ENCODE measurements around the gene TRIML2. TPM values are rescaled to one million over a fixed set of nuclear protein-coding genes. Genes with fewer than 3 reads are reported as not detected.

Gene TRIML2
- polyA plus RNA-seq, 2 of the 4 experiments (the other 2 are of a cell fraction) = 53.7 to 56.2 TPM

DNA sequence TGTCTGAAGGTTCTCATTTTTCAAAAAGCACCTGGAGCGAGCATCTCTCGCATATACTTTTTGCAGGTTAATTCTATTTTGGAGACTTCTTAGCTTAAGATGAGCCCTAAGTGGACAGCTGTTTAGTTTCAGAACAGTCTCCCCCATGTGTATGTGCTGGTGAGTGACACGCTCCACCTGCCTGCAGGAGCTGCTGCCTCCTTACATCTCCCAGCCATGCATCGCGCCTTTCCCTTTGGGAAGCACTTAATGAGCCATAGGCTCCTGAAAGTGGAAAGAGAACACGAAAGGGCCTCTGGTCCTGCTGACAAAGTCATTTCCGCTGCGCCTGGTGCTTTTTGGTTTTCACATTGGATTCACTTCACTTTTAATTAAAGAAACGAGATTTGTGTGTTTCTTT lies 56.1 kb downstream of the TRIML2 start:
- TF ChIP-seq ZFP36 (IDR thresholded peaks at IDR 0.05; ENCODE audit: borderline replicate concordance, partially characterized antibody) = no peak
- TF ChIP-seq, protein P1, sequence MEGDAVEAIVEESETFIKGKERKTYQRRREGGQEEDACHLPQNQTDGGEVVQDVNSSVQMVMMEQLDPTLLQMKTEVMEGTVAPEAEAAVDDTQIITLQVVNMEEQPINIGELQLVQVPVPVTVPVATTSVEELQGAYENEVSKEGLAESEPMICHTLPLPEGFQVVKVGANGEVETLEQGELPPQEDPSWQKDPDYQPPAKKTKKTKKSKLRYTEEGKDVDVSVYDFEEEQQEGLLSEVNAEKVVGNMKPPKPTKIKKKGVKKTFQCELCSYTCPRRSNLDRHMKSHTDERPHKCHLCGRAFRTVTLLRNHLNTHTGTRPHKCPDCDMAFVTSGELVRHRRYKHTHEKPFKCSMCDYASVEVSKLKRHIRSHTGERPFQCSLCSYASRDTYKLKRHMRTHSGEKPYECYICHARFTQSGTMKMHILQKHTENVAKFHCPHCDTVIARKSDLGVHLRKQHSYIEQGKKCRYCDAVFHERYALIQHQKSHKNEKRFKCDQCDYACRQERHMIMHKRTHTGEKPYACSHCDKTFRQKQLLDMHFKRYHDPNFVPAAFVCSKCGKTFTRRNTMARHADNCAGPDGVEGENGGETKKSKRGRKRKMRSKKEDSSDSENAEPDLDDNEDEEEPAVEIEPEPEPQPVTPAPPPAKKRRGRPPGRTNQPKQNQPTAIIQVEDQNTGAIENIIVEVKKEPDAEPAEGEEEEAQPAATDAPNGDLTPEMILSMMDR (IDR thresholded peaks at IDR 0.05) = no peak
- TF ChIP-seq MYC (IDR thresholded peaks at IDR 0.05; ENCODE audit: borderline replicate concordance, low read length) = no peak
- TF ChIP-seq RNF2 (IDR thresholded peaks at IDR 0.05; ENCODE audit: borderline replicate concordance, low read depth) = no peak
- TF ChIP-seq HEYL (CRISPR knock-in tag; IDR thresholded peaks at IDR 0.05) = no peak
- TF ChIP-seq RCOR1 (IDR thresholded peaks at IDR 0.05; ENCODE audit: low read depth, low read length) = no peak
- TF ChIP-seq MAZ (IDR thresholded peaks at IDR 0.05; ENCODE audit: borderline replicate concordance, low read depth, low read length) = no peak
- no peak for TF ChIP-seq EHF (CRISPR knock-in tag; IDR thresholded peaks at IDR 0.05)
- TF ChIP-seq, protein P2, sequence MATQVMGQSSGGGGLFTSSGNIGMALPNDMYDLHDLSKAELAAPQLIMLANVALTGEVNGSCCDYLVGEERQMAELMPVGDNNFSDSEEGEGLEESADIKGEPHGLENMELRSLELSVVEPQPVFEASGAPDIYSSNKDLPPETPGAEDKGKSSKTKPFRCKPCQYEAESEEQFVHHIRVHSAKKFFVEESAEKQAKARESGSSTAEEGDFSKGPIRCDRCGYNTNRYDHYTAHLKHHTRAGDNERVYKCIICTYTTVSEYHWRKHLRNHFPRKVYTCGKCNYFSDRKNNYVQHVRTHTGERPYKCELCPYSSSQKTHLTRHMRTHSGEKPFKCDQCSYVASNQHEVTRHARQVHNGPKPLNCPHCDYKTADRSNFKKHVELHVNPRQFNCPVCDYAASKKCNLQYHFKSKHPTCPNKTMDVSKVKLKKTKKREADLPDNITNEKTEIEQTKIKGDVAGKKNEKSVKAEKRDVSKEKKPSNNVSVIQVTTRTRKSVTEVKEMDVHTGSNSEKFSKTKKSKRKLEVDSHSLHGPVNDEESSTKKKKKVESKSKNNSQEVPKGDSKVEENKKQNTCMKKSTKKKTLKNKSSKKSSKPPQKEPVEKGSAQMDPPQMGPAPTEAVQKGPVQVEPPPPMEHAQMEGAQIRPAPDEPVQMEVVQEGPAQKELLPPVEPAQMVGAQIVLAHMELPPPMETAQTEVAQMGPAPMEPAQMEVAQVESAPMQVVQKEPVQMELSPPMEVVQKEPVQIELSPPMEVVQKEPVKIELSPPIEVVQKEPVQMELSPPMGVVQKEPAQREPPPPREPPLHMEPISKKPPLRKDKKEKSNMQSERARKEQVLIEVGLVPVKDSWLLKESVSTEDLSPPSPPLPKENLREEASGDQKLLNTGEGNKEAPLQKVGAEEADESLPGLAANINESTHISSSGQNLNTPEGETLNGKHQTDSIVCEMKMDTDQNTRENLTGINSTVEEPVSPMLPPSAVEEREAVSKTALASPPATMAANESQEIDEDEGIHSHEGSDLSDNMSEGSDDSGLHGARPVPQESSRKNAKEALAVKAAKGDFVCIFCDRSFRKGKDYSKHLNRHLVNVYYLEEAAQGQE (IDR thresholded peaks at IDR 0.05) = no peak
- no peak for TF ChIP-seq FOSB (CRISPR knock-in tag; IDR thresholded peaks at IDR 0.05)
- no peak for TF ChIP-seq SMC3 (IDR thresholded peaks at IDR 0.05)
- TF ChIP-seq NR3C1 (IDR thresholded peaks at IDR 0.05) = no peak
- TF ChIP-seq GATA3 (IDR thresholded peaks at IDR 0.05; ENCODE audit: borderline replicate concordance) = no peak
- no peak for TF ChIP-seq CEBPB (IDR thresholded peaks at IDR 0.05)
- no peak for TF ChIP-seq HOXA7 (CRISPR knock-in tag; IDR thresholded peaks at IDR 0.05)
- TF ChIP-seq TFCP2L1 (CRISPR knock-in tag; IDR thresholded peaks at IDR 0.05) = no peak
- TF ChIP-seq NPAS2 (CRISPR knock-in tag; IDR thresholded peaks at IDR 0.05; ENCODE audit: borderline replicate concordance) = no peak
- TF ChIP-seq, protein P3, sequence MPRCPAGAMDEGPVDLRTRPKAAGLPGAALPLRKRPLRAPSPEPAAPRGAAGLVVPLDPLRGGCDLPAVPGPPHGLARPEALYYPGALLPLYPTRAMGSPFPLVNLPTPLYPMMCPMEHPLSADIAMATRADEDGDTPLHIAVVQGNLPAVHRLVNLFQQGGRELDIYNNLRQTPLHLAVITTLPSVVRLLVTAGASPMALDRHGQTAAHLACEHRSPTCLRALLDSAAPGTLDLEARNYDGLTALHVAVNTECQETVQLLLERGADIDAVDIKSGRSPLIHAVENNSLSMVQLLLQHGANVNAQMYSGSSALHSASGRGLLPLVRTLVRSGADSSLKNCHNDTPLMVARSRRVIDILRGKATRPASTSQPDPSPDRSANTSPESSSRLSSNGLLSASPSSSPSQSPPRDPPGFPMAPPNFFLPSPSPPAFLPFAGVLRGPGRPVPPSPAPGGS (IDR thresholded peaks at IDR 0.05) = no peak
- no peak for TF ChIP-seq NFE2L2 (conservative IDR thresholded peaks at IDR 0.05; ENCODE audit: low read length)
- TF ChIP-seq RAD21 (conservative IDR thresholded peaks at IDR 0.05 in 1 of 2, IDR thresholded peaks at IDR 0.05 in 1 of 2) = no peak
- Histone ChIP-seq H3K9me3 (no peaks in the 10 kb centered on the region), H3K27ac (no peak overlapping the region), H3K4me2 (no peak overlapping the region), H3K4me3 (no peak overlapping the region), H3K4me1 (no peaks in the 10 kb centered on the region)
- no peak for DNase-seq (ENCODE audit: low read depth in 1 of 2, low spot score in 1 of 2)
- POLR2A ChIA-PET = no interaction called here
- ATAC-seq = no peak
- WGBS (ENCODE audit: missing lambda C conversion rate) = 89% methylated on average over 9 of the region's 9 CpGs
- FAIRE-seq = no peak
- CTCF ChIA-PET = no interaction called here

DNA sequence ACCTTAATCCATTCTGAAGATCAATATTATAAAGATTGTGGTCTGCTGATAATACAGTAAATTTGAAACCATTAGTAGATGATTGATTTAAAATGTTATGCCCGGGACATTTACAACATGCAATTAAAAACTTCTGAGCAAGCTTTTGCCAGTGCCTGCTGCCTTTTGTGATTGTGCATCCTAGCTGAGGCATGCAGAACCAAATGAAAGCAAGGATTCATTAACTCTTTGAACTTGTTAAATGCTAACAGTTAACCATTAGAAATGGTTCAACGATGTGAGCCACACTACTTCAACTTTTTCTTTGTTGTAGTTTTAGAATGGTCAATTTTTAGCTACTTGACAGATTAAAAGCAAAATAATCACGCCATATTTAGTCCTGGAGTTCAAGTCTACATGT lies 62.7 kb downstream of the TRIML2 start:
- Histone ChIP-seq H3K4me1 (no peaks in the 10 kb centered on the region), H3K9me3 (no peaks in the 10 kb centered on the region), H3K4me2 (no peak overlapping the region), H3K27ac (no peak overlapping the region), H3K4me3 (no peak overlapping the region)
- ATAC-seq (no peak), DNase-seq (ENCODE audit: low read depth in 1 of 2, low spot score in 1 of 2) (no peak), FAIRE-seq (no peak)
- ChIA-PET CTCF (interaction anchor here (0.6 to 1.9 kb wide), 2 partner anchors 11 to 940 kb away, joined by 3 to 5 read pairs; no protein-coding TSS in a partner anchor), POLR2A (no interaction called here)
- TF ChIP-seq, protein P4, sequence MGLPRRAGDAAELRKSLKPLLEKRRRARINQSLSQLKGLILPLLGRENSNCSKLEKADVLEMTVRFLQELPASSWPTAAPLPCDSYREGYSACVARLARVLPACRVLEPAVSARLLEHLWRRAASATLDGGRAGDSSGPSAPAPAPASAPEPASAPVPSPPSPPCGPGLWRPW (IDR thresholded peaks at IDR 0.05) = no peak
- TF ChIP-seq HDAC2 (IDR thresholded peaks at IDR 0.05) (no peak), MYC (IDR thresholded peaks at IDR 0.05; ENCODE audit: borderline replicate concordance, low read length) (no peak), EHMT2 (IDR thresholded peaks at IDR 0.05; ENCODE audit: low read depth) (no peak), NR3C1 (IDR thresholded peaks at IDR 0.05) (no peak), NFE2L2 (conservative IDR thresholded peaks at IDR 0.05; ENCODE audit: low read length) (no peak), TFCP2L1 (CRISPR knock-in tag; IDR thresholded peaks at IDR 0.05) (no peak), TP53 (CRISPR knock-in tag; IDR thresholded peaks at IDR 0.05) (no peak), HOXB5 (CRISPR knock-in tag; IDR thresholded peaks at IDR 0.05) (no peak), MAFK (IDR thresholded peaks at IDR 0.05; ENCODE audit: partially characterized antibody) (no peak), JUNB (IDR thresholded peaks at IDR 0.05) (no peak), RFX5 (IDR thresholded peaks at IDR 0.05) (no peak), NPAS2 (CRISPR knock-in tag; IDR thresholded peaks at IDR 0.05; ENCODE audit: borderline replicate concordance) (no peak), RAD21 (conservative IDR thresholded peaks at IDR 0.05 in 1 of 2, IDR thresholded peaks at IDR 0.05 in 1 of 2) (no peak)
- TF ChIP-seq, protein P5, sequence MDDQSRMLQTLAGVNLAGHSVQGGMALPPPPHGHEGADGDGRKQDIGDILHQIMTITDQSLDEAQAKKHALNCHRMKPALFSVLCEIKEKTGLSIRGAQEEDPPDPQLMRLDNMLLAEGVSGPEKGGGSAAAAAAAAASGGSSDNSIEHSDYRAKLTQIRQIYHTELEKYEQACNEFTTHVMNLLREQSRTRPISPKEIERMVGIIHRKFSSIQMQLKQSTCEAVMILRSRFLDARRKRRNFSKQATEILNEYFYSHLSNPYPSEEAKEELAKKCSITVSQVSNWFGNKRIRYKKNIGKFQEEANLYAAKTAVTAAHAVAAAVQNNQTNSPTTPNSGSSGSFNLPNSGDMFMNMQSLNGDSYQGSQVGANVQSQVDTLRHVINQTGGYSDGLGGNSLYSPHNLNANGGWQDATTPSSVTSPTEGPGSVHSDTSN (IDR thresholded peaks at IDR 0.05) = no peak
- TF ChIP-seq, protein P6, sequence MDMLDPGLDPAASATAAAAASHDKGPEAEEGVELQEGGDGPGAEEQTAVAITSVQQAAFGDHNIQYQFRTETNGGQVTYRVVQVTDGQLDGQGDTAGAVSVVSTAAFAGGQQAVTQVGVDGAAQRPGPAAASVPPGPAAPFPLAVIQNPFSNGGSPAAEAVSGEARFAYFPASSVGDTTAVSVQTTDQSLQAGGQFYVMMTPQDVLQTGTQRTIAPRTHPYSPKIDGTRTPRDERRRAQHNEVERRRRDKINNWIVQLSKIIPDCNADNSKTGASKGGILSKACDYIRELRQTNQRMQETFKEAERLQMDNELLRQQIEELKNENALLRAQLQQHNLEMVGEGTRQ (IDR thresholded peaks at IDR 0.05) = no peak
- WGBS (ENCODE audit: missing lambda C conversion rate) = 74% methylated on average over 3 of the region's 3 CpGs
